ENCODE results near the gene RNU7-1. TPM values are rescaled to one million over a fixed set of nuclear protein-coding genes. Genes with fewer than 3 reads are reported as not detected.
A peak's percentile ranks its signal among the peaks of the same experiment; 100 is the strongest.

Gene RNU7-1
- total and polyA plus RNA-seq, 9 of the 15 experiments (the other 6 are each of a cell fraction or from before 2014, with no cell fraction given) = not detected

GRCh38 chr12:6944381-6945186 lies 968 bp downstream of the RNU7-1 start (continued):
- TF ChIP-seq ZBTB33 (CRISPR knock-in tag; IDR thresholded peaks at IDR 0.05) = peak; percentile 36; the same call in 1 of the 2 replicates
- peak; percentile 28; the same call in 1 of the 2 replicates for TF ChIP-seq STAG1 (CRISPR knock-in tag; IDR thresholded peaks at IDR 0.05; ENCODE audit: borderline replicate concordance)
- TF ChIP-seq ETV6 (IDR thresholded peaks at IDR 0.05; ENCODE audit: borderline replicate concordance in 1 of 2, low read depth in 2 of 2, low read length in 1 of 2) = no peak
- TF ChIP-seq ETV6 (CRISPR knock-in tag; IDR thresholded peaks at IDR 0.05; ENCODE audit: borderline replicate concordance) = no peak
- TF ChIP-seq CREBBP (IDR thresholded peaks at IDR 0.05; ENCODE audit: low read depth, low read length) = no peak
- no peak for TF ChIP-seq SREBF1 (IDR thresholded peaks at IDR 0.05; ENCODE audit: borderline replicate concordance, low read depth, low read length)
- TF ChIP-seq SFPQ (IDR thresholded peaks at IDR 0.05; ENCODE audit: low read depth, low read length) = peak; percentile 93
- TF ChIP-seq ZNF407 (IDR thresholded peaks at IDR 0.05; ENCODE audit: low read depth) = no peak
- no peak for TF ChIP-seq THRAP3 (IDR thresholded peaks at IDR 0.05; ENCODE audit: borderline replicate concordance)
- no peak for TF ChIP-seq CHD4 (IDR thresholded peaks at IDR 0.05; ENCODE audit: insufficient read depth, insufficient replicate concordance, low read depth, low read length, poor library complexity, severe bottlenecking)
- TF ChIP-seq NR2C1 (IDR thresholded peaks at IDR 0.05) = peak; percentile 25; the same call in 1 of the 2 replicates
- 0 out of 2 replicates have a peak, but pooled peaks have one; percentile 23 for TF ChIP-seq NR2C1 (tag; IDR thresholded peaks at IDR 0.05)
- no peak; the same call in 1 of the 2 replicates for TF ChIP-seq ZBTB7A (IDR thresholded peaks at IDR 0.05; ENCODE audit: borderline replicate concordance, control insufficient read depth, low read depth, low read length)
- peak; percentile 67 for TF ChIP-seq NELFE (IDR thresholded peaks at IDR 0.05; ENCODE audit: insufficient read depth, insufficient read length)

Measured in K562 (cell line).